HFFc6 (cell line): ENCODE results near the gene BTBD17. TPM values are rescaled to one million over a fixed set of nuclear protein-coding genes. Genes with fewer than 3 reads are reported as not detected.

ENCODE experiments used
- DNase-seq: peaks from one replicate; pipeline ENCODE4 v3.0.0-alpha.2; 2018
- H3K27ac Mint-ChIP-seq: 2 replicates; pipeline ENCODE4 v1.8.0; 2020; ENCODE audit warnings: mild to moderate bottlenecking, mixed read lengths
- H3K27me3 Mint-ChIP-seq: 2 replicates; pipeline ENCODE4 v1.8.0; 2021; ENCODE audit warnings: mild to moderate bottlenecking, moderate library complexity, mixed read lengths; ENCODE audit not compliant: insufficient read depth
- H3K36me3 Mint-ChIP-seq: 2 replicates; pipeline ENCODE4 v1.8.0; 2021; ENCODE audit warnings: low read depth, mixed read lengths
- H3K4me1 Mint-ChIP-seq: 2 replicates; pipeline ENCODE4 v1.8.0; 2020; ENCODE audit warnings: low read depth, mixed read lengths
- H3K4me3 Mint-ChIP-seq: 2 replicates; pipeline ENCODE4 v1.8.0; 2020; ENCODE audit warnings: mild to moderate bottlenecking, moderate library complexity, mixed read lengths
- H3K9me3 Mint-ChIP-seq: 2 replicates; pipeline ENCODE4 v1.8.0; 2020; ENCODE audit warnings: mild to moderate bottlenecking, mixed read lengths
- total RNA-seq, 6 experiments: library from RNA; stranded (reverse); fragmentation: NEBNext Ultra II Directional; extraction: Animal tissue kit (Norgen Biotek cat#: 25700); gene quantifications; 2 replicates in 1 of 6; 3 replicates in 5 of 6; pipeline ENCODE4 v1.2.3, GENCODE V29; 2021
- TF ChIP-seq, protein P1 (sequence below): fragments of 200-600 bp; sonication (generic); IDR thresholded peaks from 2 replicates; pipeline ENCODE4 v1.5.0; 2021; ENCODE audit warnings: antibody characterized with exemption, mild to moderate bottlenecking

Gene BTBD17
- total RNA-seq, 6 experiments from 2014 or later: not detected

DNA sequence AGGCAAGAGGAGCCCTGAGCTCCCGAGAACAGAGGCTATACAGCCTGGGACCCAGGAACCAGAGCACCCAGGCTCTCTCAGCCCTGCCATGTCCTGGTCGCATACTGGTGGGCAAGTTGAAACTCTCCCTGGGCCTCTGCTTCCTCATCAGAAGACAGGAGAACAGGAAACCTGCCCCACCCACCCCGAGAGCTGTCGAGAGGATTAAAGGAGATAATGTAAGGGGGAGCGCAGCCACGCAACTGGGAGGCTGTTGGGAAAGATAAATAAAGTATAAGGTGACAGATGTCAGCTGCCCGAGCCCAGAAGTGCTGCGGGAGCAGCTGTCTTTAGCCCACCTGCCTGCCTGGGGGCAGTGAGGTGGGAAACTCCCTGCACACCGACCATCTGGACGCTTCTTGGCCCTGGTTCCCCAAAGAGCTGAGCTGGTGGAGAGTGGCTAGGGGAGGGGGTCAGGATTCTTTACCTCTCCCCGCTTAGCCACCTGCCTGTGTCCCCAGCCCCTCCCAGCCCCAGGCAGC is 28.8 kb downstream of the BTBD17 start:
- Mint-ChIP-seq H3K9me3 (peaks cover 46% of the 10 kb centered on the region), H3K4me1 (no peaks in the 10 kb centered on the region), H3K27me3 (peaks cover 4% of the 10 kb centered on the region; the same call in 1 of the 2 replicates), H3K36me3 (no peaks in the 10 kb centered on the region), H3K4me3 (no peak overlapping the region), H3K27ac (no peak overlapping the region)
- TF ChIP-seq, protein P1, sequence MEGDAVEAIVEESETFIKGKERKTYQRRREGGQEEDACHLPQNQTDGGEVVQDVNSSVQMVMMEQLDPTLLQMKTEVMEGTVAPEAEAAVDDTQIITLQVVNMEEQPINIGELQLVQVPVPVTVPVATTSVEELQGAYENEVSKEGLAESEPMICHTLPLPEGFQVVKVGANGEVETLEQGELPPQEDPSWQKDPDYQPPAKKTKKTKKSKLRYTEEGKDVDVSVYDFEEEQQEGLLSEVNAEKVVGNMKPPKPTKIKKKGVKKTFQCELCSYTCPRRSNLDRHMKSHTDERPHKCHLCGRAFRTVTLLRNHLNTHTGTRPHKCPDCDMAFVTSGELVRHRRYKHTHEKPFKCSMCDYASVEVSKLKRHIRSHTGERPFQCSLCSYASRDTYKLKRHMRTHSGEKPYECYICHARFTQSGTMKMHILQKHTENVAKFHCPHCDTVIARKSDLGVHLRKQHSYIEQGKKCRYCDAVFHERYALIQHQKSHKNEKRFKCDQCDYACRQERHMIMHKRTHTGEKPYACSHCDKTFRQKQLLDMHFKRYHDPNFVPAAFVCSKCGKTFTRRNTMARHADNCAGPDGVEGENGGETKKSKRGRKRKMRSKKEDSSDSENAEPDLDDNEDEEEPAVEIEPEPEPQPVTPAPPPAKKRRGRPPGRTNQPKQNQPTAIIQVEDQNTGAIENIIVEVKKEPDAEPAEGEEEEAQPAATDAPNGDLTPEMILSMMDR: no peak
- no peak for DNase-seq

DNA sequence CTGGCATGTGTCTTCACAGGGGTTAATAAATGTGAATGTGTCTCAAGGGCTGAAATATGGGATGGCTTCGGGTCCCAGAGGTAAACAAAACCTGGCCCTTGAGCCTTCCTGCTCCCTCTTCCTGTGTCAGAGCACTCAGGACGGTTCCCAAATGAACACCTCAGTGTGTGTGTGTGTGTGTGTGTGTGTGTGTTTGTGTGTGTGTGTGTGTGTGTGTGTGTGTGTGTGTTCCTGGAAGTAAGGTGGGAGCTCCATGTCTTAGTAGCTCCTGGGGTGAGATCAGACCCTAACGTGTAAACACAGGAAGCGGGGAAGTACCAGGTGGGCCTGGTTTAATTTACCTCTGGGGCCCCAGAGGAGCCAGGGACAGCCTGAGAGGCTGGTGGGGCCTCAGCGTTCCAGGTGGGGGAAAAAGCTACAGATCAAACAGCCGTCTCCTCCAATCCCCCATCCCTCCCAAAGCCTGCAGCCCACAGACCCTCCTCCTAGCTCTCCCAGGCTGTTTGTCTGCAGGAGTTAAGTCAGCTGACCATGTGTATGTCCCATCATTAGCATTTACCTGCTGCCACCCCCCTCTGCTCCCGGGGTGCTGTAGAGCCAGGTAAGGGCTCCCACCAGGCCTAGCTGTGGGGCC is 29.5 kb downstream of the BTBD17 start:
- H3K27ac Mint-ChIP-seq: no peak overlapping the region
- DNase-seq: no peak
- peaks cover 4% of the 10 kb centered on the region; the same call in 1 of the 2 replicates for H3K27me3 Mint-ChIP-seq
- peaks cover 47% of the 10 kb centered on the region for H3K9me3 Mint-ChIP-seq
- H3K4me3 Mint-ChIP-seq: no peak overlapping the region
- H3K36me3 Mint-ChIP-seq: no peaks in the 10 kb centered on the region
- no peaks in the 10 kb centered on the region for H3K4me1 Mint-ChIP-seq
- TF ChIP-seq, protein P1: no peak

DNA sequence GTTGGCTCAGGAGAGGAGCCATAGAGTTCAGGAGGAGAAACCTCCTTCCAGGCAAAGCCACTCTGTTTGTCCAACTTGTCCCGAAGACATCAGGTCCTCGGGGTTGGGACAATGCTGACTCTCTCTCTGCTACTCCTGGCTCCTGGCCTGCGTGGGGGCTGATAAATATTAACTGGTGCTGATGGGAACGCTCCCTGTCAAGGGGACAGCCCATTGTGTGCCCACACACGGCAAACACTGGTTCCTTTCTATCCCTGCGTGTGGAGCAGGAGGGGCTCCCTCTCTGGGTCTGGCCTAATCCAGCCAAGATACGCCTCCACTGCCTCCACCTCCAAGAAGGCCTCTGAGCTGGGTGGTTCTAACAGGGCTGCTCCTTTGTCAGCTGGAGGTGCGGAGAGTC is 31.2 kb downstream of the BTBD17 start:
- Mint-ChIP-seq H3K4me3 (no peak overlapping the region), H3K4me1 (no peaks in the 10 kb centered on the region), H3K27ac (no peak overlapping the region), H3K9me3 (peaks cover 46% of the 10 kb centered on the region), H3K36me3 (no peaks in the 10 kb centered on the region), H3K27me3 (no peaks in the 10 kb centered on the region)
- no peak for DNase-seq
- TF ChIP-seq, protein P1: no peak

DNA sequence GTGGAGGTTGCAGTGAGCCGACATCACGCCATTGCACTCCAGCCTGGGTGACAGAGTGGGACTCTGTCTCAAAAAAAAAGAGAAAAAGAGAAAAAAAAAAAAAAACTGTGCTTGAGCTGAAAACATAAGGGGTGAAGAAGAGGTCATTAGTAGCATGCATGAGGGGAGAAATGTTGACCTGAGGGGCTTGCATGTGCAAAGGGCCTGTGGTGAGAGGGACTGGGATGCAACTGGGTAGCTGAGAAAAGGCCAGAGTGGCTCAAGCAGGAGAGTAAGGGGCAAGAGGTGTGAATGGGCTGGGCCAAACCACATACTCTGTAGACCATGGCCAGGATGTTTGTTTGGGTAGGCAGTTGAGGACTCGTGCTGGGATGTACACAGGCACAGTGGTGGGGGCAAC is 32.3 kb downstream of the BTBD17 start:
- no peaks in the 10 kb centered on the region for H3K36me3 Mint-ChIP-seq
- no peak overlapping the region for H3K4me3 Mint-ChIP-seq
- peaks cover 40% of the 10 kb centered on the region for H3K9me3 Mint-ChIP-seq
- H3K27ac Mint-ChIP-seq: no peak overlapping the region
- TF ChIP-seq, protein P1: no peak
- H3K4me1 Mint-ChIP-seq: no peaks in the 10 kb centered on the region
- DNase-seq: no peak
- H3K27me3 Mint-ChIP-seq: no peaks in the 10 kb centered on the region; the same call in 1 of the 2 replicates

DNA sequence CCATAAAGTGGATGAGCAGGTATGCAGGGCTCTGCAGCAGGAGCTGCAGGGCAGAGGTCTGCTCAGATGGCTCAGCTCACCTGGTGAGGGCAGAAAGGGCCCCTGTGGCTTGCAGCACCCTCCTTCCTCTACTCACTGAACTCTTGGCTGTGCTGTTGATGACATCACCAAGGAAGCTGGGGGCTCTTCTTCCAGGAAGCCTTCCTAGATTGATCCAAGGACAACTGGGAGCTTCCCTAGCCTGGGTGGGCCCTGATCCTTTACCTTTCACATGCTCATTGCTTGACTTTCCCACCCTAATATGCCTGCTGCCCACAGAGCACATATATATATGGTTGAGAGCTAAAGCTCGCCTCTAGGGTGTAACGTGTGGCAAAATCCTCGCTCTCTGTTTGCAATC is 33.2 kb downstream of the BTBD17 start:
- no peak for DNase-seq
- no peak overlapping the region for H3K27ac Mint-ChIP-seq
- TF ChIP-seq, protein P1: no peak
- no peaks in the 10 kb centered on the region for H3K4me1 Mint-ChIP-seq
- peaks cover 38% of the 10 kb centered on the region for H3K9me3 Mint-ChIP-seq
- no peaks in the 10 kb centered on the region; the same call in 1 of the 2 replicates for H3K27me3 Mint-ChIP-seq
- H3K36me3 Mint-ChIP-seq: no peaks in the 10 kb centered on the region
- H3K4me3 Mint-ChIP-seq: no peak overlapping the region
